ENCODE results near the gene ZNF618.

The ZNF618 gene, protein sequence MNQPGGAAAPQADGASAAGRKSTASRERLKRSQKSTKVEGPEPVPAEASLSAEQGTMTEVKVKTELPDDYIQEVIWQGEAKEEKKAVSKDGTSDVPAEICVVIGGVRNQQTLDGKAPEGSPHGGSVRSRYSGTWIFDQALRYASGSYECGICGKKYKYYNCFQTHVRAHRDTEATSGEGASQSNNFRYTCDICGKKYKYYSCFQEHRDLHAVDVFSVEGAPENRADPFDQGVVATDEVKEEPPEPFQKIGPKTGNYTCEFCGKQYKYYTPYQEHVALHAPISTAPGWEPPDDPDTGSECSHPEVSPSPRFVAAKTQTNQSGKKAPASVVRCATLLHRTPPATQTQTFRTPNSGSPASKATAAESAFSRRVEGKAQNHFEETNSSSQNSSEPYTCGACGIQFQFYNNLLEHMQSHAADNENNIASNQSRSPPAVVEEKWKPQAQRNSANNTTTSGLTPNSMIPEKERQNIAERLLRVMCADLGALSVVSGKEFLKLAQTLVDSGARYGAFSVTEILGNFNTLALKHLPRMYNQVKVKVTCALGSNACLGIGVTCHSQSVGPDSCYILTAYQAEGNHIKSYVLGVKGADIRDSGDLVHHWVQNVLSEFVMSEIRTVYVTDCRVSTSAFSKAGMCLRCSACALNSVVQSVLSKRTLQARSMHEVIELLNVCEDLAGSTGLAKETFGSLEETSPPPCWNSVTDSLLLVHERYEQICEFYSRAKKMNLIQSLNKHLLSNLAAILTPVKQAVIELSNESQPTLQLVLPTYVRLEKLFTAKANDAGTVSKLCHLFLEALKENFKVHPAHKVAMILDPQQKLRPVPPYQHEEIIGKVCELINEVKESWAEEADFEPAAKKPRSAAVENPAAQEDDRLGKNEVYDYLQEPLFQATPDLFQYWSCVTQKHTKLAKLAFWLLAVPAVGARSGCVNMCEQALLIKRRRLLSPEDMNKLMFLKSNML

DNA sequence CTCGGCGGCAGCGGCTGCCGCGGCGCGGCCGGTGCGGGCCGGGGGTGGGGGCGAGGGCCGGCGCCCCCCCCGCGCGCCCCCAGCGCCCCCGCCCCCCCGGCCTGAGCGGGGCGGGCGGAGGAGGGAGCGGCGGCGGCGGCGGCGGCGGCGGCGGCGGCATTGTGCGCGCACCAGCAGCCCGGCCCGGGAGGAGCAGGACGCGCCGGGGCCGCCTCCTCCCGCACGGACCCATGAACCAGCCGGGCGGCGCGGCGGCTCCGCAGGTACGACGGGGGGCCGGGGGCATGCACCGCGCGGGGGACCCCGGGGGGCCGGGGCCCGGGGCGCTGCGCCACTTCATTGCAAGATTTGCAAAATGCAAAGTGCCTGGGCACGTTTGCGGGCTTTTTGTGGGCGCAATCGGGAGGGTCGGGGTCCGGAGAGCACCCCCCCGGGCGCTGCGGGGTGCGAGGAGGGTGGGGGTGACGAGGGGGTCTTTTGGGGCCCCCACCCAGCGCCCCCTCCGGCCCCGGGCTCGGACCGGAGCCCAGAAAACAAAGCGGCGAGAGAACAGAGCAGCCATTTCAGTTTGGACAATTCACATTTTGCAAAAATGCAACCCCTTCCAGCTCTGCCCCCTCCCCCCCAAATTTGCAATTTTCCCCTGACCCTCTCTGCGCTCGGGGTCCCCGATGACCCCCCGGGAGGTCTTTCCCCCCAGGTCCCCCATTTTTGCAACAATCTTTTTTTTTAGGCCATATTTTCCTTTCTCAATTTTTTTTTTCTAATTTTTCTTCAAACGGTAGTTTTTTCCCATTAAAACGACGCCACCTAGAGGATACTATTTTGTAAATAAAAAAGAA lies at the start of gene ZNF618:
TSS of gene ZNF618 (plus strand) at position 159 of the 842 bp plus-strand sequence. CDS start at position 231, 72 bp downstream.
- DNase-seq, result peak; percentile 67

DNA sequence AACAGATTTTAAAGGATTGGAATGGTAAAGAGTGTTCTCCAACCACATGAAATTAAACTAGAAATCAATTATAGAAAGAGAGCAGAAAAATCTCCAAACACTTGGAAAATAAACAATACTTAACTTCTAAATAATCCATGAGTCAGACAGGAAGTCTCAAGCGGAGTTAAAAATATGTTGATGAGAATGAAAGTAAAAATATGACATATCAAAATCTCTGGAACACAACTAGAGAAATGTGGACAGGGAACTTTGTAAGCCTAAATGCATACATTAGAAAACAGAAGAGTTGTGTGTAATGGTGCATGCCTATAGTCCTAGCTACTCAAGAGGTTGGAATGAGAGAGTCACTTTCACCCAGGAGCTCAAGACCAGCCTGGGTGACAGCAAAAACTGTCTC lies 47.9 kb upstream of the ZNF618 start:
- DNase-seq, result no peak

DNA sequence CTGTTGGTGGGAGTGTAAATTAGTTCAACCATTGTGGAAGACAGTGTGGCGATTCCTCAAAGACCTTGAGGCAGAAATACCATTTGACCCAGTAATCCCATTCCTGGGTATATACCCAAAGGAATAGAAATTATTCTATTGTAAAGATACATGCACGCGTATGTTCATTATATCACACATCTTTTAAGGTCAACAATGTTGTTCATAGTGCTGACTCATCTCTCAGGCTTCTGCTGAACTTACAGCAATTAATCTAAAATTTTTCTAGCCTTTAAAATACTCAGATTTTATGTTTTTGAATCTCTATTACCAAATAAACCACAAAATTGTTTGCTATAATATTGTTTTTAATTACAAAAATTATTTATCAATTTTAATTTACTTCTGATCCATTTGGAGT lies 38.8 kb upstream of the ZNF618 start:
- no peak for DNase-seq

DNA sequence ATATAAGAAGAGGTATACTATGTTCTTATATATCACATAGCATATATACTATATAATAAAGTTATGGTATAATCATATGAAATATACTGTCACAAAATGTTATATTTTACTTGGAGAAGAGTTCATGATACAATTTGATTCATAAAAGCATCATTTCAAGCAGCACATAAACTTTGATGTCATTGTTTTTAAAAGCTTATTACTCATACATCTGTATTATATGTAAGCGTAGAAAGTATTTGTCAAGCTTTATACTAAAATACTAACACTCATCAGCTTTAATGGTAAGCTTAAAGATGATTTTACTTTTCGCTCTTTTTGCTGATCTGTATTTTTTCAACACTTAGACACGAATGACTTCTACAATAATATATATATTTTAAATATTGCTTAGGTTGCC lies 34.0 kb upstream of the ZNF618 start:
- no peak for DNase-seq

DNA sequence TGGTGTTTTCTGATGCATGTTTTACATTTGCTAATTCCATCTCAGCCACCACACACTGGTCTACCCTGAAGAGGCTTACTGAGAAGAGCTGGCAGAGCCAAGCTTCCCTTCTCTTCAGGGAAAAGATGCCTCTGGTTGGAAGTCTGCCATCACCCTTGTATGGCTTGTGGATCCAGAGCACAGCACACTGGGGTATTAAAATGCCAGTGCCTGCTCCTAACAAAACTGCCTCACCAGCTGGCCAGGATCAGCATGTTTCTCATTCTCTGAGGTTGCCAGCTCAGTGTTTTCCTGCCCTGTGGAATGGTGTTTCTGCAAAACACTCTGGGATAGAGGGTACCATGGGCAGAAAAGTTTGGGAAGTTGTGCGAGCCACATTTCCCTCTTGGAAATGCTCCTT lies 31.6 kb upstream of the ZNF618 start:
- DNase-seq, result no peak

DNA sequence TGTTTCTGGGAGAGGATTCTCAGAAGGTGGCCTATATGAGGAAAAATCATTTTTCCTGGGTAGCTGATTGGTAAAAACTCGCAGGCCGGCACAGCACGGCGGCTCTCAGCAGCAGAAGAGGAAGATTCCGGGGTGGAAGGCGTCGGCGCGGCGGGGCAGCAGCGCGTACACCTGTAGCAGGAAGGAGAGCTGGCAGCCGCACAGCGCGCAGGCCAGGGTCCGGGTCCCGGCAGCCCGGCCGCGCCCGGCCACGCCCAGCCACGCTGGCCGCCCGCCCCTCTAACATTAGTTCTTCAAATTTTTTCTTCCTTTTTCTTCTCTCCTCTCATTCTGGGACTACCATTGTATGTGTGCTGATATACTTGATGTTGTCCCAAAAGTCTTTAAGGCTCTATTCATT lies 24.8 kb upstream of the ZNF618 start:
- DNase-seq, result no peak

DNA sequence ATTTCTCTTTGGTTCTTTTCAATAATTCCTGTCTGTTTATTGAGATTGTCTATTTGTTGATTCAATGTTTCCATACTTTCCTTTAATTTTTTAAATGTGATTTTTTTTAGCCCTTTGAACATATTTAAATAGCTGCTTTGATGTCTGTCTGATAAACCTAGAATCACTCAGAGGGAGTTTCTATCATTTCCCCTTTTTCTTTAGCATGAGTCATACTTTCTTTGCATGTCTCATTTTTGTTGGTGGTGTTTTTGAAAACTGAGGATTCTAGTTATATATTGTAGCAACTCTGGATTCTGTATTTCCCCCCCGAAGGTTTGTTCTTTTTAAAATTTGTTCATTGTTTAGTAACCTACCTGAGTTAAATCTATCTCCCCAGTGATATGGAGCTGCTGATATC lies 24.2 kb upstream of the ZNF618 start:
- DNase-seq, result no peak

DNA sequence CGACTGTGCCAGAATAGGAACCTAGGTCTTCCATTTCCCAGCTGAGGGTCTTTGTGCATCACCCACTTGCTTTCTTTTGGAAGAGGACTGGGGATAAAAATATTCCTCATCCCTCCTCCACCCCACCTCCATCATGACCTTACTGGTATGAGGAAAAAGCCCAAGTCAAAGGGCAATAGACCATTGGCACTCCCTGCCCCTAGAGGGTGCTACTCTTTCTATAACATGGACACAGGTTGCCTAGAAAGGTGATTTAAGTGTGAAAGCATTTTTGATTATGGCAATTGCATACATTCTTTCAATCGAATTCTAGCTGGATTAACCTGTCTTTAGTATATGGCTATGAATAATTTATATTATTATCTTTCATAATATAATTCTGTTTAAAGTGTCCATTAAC lies 22.8 kb upstream of the ZNF618 start:
- no peak for DNase-seq

DNA sequence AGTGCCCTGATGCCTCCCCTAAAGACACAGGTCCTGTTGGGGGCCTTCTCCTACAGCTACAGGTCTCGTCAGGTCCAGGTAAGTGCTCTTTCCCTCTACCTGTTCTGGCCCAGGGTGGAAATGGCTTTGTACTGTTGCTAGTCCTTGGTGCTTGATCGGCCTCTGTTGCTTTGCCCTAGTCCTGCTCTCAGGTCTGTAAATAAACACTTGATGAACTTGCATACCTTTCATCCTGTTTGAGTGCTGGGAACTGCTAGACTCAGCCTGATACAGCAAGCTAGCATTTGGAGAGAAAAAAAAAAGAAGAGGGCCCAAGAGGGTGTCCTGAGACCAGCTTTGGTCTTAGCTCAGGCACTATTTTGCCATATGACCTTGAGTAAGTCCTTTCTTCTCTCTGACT lies 21.8 kb upstream of the ZNF618 start:
- DNase-seq, result no peak

DNA sequence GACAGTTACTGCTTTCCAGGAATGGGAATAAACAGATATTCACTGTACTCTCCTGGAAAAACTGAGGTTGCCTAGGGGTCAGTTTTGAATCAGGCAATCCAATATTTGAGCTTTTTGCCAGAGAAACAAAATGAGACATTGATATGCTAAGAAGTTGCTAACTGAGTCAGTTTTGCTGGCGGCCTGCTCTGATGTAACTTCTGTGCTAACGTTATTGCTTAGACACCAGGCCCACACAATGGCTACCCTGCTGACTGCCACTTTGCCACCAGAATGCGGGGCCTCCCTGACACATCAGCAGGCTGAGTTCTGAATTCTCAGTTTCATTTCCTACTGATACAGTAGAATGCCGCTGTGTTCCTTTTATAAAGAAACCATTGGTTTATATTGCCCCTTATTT lies 18.2 kb upstream of the ZNF618 start:
- DNase-seq, result no peak

DNA sequence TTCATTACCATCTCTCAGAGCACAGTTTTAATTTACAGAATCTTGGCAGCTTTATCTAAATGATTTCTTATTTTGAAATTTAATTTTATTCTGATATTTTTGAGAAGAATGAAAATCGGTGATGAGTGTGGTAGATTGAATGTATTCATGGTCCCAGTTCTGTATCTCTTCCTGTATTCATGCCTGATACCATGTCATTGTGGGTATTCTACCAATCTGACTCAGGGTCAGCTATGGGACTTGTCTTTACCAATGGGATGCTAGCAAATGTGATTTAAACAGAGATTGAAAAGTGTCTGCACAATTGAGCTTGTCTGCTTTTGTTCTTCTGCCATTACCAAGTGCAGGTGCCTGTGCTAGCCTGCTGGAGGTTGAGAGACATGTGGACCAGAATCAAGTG lies 17.8 kb upstream of the ZNF618 start:
- DNase-seq, result no peak

DNA sequence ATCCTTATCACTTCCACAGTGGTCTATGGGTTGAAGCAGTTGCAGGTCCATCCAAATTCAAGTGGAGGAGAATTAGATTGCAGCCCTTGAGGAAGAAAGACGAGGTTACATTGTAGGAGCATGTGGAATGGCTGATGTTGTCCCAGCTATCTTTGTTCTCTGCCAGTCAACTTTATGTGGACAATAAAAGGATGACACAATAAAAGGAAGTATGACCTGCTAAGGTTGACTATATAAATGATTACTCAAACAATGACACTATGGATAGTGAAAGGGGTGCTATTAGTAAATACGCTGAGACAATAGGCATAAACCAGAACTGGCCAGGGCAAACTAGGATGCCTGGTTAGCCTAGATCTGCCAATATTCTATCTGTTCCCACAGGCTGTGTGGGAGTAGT lies 12.8 kb upstream of the ZNF618 start:
- DNase-seq, result no peak

DNA sequence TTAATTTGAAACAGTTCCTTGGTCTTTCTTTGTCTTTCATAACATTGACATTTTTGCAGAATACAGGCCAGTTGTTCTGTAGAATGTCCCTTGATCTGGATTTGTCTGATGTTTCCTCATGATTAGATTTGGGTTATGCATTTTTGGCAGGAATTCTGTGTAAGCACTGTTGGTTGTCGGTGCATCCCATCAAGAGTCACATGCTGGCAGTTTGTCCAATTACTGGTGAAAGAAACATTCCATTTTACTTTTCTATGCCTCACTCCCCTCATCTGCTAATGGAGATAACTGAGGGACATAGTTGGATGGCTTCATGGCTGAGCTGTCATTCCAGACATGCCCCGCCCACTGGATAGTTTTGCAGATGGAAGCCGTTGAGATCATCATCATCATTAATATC lies 7.6 kb upstream of the ZNF618 start:
- DNase-seq, result no peak

DNA sequence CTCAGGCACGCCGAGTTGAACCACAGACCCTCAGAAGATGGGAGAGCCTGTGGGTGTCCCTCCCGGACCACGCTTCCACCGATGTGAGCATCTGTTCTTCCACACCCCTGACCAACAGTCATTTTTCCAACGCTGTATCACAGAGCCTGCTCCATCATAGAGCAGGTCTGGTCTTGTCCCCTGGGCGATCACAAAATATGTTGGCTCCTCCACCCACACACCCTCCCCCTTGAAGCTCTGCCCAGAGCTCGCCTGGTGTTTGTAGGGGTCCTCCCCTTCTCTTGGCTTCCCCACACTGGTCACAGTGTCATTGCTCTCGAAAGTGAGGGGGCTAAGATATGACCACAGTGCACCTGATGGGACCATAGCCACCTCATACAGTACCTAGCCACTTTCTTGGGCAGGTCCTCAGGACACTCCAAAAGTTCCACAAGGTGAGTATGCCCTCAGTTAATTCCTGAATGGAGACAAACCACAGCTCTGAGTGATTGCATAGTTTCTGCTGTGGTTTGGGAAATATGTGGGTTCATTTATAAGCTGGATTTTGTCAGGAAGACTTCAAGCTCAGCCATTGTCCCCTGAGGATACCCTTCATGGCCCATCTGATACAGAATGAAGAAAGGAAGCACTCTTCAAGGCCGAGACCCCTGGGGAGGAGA lies 3.5 kb upstream of the ZNF618 start:
- DNase-seq, result no peak

DNA sequence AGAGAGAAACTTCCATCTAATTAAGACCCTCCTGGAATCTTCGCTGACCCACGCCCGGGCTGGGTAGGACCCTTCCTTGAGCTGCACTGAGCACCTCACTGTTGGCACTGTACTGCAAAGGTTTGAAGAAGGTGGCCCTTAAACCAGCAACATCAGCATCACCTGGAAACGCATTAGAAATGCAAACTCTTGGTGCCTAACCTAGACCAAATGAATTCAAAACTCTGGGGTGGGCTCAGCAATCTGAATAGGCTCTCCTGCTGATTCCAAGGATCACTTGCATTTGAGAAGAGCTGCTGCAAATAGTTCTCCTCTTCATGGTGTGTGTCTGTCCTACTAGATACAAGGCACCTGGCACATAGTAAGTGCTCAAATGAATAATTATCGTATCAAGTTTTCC lies 2.7 kb upstream of the ZNF618 start:
- DNase-seq, result no peak

DNA sequence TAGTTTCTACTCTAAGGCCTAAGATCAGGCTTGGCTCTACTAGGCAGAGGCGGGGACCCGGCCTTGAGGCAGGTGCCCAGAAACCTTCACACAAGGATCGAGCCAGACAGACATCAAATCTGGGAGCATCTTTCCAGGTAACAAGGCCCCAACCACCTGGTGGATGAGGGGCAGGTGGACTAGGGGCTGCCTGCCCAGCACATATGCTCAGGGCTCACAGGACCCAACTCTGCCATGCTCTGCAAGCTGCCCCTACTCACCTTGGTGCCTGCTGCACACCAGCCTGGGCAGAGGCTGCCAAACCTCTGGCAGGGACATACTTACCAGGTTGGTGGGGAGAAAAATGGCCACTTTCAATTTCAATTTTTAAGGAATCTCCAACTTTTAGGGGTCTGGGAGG lies 2.2 kb upstream of the ZNF618 start:
- DNase-seq, result no peak

DNA sequence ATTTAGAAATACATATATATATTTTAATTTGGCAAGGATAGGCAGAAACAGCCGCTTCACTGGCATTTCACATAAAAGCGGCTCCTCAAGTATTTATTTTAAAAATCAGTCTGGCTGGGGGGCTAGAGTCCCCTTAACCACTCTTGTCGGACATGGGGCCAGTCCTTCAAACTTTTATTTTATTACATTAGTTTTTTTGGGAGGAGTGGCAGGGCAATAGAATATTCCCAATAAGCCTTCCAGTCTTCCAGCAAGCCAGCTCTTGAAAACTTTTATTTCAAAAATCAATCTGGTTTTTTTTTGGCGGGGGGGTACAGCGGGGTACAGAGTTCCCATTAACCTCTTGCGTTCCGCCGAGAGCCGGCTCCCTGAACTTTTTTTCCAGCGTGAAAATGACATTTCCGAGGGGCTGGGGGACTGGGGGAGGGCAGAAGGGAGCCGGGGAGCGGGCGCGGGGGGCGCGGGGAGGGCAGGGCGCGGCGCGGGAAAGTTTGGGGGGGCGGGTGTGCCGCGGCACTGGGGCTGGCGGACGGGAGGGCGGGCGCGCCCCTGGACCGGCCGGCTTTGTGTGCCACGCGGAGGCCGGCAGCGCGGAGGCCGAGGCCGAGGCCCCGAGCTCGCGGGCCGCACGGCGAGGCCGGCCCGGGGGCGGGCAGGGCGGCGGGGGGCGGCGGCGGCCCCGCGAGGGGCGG lies 504 bp upstream of the ZNF618 start:
- DNase-seq, result no peak

DNA sequence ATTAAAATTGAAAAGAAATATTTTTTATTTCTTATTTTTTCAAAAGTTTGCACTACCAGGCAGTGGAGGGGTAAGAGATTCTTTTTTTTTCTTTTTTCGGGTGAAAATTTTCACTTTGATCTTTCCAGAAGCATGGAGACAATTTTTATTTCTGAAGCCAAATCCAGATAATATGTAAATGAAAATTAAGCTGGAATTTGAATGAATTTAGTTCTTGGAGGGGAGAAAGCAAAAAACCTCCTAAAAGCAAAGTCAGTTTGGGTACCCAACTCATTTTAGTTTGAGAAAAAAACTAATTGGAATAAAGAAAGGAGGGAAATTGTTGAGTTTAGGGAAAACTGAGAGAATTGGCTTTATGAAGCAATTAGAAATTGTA lies 872 bp downstream of the ZNF618 start:
- DNase-seq, result no peak

DNA sequence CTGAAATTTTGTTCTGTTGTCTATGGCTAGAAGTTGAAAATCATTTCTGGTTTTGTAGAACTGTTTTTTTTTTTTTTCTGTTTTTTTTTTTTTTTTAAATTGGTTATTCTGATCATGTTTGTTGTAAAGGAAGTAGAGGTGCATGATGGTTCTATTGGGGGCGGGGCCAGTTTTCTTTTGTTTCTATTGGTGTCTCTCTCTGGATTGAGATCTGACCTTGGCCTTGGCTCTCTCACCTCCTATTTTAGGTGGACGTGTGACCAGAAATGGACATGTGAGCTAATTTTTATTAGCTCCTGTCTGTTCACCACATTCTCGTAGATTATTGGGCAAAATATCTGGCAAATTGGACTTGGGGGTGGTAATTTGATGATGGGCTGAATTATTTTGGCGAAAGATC lies 3.2 kb downstream of the ZNF618 start:
- DNase-seq, result no peak

DNA sequence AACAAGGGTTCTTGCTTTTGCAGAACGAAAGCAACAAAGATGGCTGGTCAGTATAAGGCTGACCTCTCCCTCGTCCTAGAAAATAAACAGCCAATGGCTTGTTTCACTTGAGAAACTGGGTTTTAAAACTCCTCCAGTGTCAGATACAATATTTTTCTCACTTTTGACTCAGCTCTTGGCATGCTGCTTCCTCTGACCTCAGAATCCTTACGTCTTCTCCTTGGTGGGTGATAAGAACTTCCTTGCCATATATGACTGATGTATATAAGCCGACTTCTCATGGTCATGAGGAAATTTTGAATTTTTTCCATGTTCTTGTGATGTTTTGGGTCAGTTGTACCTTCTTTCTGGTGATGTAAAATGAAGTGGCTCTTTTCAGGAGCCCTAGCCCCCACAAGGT lies 3.8 kb downstream of the ZNF618 start:
- no peak for DNase-seq

DNA sequence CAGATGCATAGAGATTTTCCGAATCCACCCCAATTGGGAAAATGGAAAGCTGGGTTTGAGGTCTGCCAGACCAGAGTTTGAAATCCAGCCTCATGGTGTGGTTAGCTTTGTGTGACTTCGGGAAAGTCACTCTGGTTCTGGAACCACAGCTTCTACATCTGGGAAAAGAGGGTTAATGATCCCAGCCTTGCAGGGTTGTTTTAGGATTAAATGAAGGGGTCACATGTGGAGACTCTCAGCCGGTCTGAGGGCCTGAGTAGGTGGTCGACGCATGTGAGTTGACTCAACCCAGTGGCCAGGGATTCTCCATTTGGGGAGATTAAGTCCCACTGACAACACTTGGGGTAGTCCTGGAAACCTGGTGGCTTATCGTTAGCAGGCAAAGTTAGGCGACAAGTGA lies 6.1 kb downstream of the ZNF618 start:
- DNase-seq, result no peak

DNA sequence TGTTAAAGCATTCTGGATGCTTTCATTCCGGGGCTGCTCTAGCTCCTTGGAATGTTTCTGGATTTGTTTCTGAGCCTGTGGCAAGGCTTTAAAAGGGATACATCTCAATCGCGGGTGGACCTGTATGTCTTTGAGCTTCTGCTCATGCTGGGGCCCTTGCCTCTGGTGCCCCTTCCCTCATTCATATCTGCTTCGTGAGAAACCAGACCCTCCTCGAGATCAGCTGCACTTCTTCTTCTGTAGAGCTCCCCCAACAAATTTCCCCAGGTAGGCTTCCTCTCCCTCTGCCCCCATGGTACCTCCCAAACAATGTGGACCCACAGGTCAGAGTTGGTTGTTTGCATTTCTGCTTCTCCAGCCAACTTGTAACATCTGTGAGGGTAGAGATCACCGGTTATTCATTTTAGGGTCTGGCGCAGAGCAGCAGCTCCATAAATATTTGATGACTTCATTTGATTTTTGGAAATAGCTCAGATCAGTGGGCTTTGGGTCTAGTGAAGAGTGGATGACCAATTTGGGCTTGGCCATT lies 6.6 kb downstream of the ZNF618 start:
- DNase-seq, result no peak

All from activated CD8-positive, alpha-beta memory T cell treated with anti-CD3 and anti-CD28 coated beads for 24 hours (primary cell).